WTC11 (cell line): Measurements from ENCODE around the gene TRPM4. TPM values are rescaled to one million over a fixed set of nuclear protein-coding genes. Genes with fewer than 3 reads are reported as not detected.

Experiments used
- CREM ChIP-seq: sonication (generic); formaldehyde crosslinking; IDR thresholded peaks from 2 replicates; pipeline ENCODE4 v1.8.1; 2022; ENCODE audit warnings: mild to moderate bottlenecking, missing genetic modification reagents, moderate library complexity
- E2F4 ChIP-seq: sonication (generic); formaldehyde crosslinking; IDR thresholded peaks from 2 replicates; pipeline ENCODE4 v1.8.1; 2022; ENCODE audit warnings: low read depth, mild to moderate bottlenecking, moderate library complexity, missing genetic modification reagents, borderline replicate concordance
- ELF4 ChIP-seq: sonication (generic); formaldehyde crosslinking; IDR thresholded peaks from 2 replicates; pipeline ENCODE4 v1.8.1; 2022; ENCODE audit warnings: low read depth, mild to moderate bottlenecking, moderate library complexity, missing genetic modification reagents
- GABPB1 ChIP-seq: sonication (generic); formaldehyde crosslinking; IDR thresholded peaks from 2 replicates; pipeline ENCODE4 v1.8.1; 2023; ENCODE audit warnings: mild to moderate bottlenecking, missing genetic modification reagents
- GRHL2 ChIP-seq: fragments of 250-450 bp; sonication (Bioruptor Pico); IDR thresholded peaks from 2 replicates; pipeline ENCODE4 v1.8.0; 2022; ENCODE audit warnings: mild to moderate bottlenecking, moderate library complexity; ENCODE audit not compliant: insufficient replicate concordance, severe bottlenecking
- HMGXB4 ChIP-seq: sonication (generic); formaldehyde crosslinking; IDR thresholded peaks from 2 replicates; pipeline ENCODE4 v1.8.1; 2023; ENCODE audit warnings: mild to moderate bottlenecking, moderate library complexity, missing genetic modification reagents
- JUN ChIP-seq: sonication (generic); formaldehyde crosslinking; IDR thresholded peaks from 2 replicates; pipeline ENCODE4 v1.8.0; 2023; ENCODE audit warnings: mild to moderate bottlenecking, missing genetic modification reagents
- KAT7 ChIP-seq: sonication (generic); formaldehyde crosslinking; IDR thresholded peaks from 2 replicates; pipeline ENCODE4 v1.8.1; 2023; ENCODE audit warnings: missing genetic modification reagents, mild to moderate bottlenecking, borderline replicate concordance
- MAX ChIP-seq: sonication (generic); formaldehyde crosslinking; IDR thresholded peaks from 2 replicates; pipeline ENCODE4 v1.8.0; 2022; ENCODE audit warnings: mild to moderate bottlenecking, missing genetic modification reagents
- MXD4 ChIP-seq: fragments of 250-450 bp; sonication (Bioruptor Pico); IDR thresholded peaks from 2 replicates; pipeline ENCODE4 v1.8.0; 2021; ENCODE audit warnings: mild to moderate bottlenecking, moderate library complexity, borderline replicate concordance
- MYBL2 ChIP-seq: sonication (generic); formaldehyde crosslinking; IDR thresholded peaks from 2 replicates; pipeline ENCODE4 v1.8.1; 2023; ENCODE audit warnings: mild to moderate bottlenecking, moderate library complexity, missing genetic modification reagents
- NFATC4 ChIP-seq: fragments of 250-450 bp; sonication (Bioruptor Pico); IDR thresholded peaks from 2 replicates; pipeline ENCODE4 v1.9.0; 2021; ENCODE audit warnings: mild to moderate bottlenecking
- PRDM15 ChIP-seq: sonication (generic); formaldehyde crosslinking; IDR thresholded peaks from 2 replicates; pipeline ENCODE4 v1.8.0; 2022; ENCODE audit warnings: missing genetic modification reagents
- PREB ChIP-seq: sonication (generic); formaldehyde crosslinking; IDR thresholded peaks from 2 replicates; pipeline ENCODE4 v1.8.1; 2022; ENCODE audit warnings: mild to moderate bottlenecking, missing genetic modification reagents, moderate library complexity, borderline replicate concordance
- RELA ChIP-seq: sonication (generic); formaldehyde crosslinking; IDR thresholded peaks from 2 replicates; pipeline ENCODE4 v1.8.1; 2022; ENCODE audit warnings: missing genetic modification reagents, mild to moderate bottlenecking, borderline replicate concordance
- SMAD3 ChIP-seq: sonication (generic); formaldehyde crosslinking; IDR thresholded peaks from 2 replicates; pipeline ENCODE4 v1.8.0; 2022; ENCODE audit warnings: missing genetic modification reagents, mild to moderate bottlenecking, borderline replicate concordance
- SOX15 ChIP-seq: fragments of 250-450 bp; sonication (Bioruptor Pico); IDR thresholded peaks from 2 replicates; pipeline ENCODE4 v1.9.0; 2021; ENCODE audit warnings: mild to moderate bottlenecking
- TCF7 ChIP-seq: sonication (generic); formaldehyde crosslinking; IDR thresholded peaks from 2 replicates; pipeline ENCODE4 v1.8.0; 2022; ENCODE audit warnings: mild to moderate bottlenecking, low read depth, missing genetic modification reagents, moderate library complexity
- USF1 ChIP-seq: sonication (generic); formaldehyde crosslinking; IDR thresholded peaks from 2 replicates; pipeline ENCODE4 v1.8.0; 2022; ENCODE audit warnings: mild to moderate bottlenecking, missing genetic modification reagents
- ZBTB21 ChIP-seq: sonication (generic); formaldehyde crosslinking; IDR thresholded peaks from 2 replicates; pipeline ENCODE4 v1.8.1; 2023; ENCODE audit warnings: mild to moderate bottlenecking, missing genetic modification reagents, borderline replicate concordance
- ZBTB43 ChIP-seq: sonication (generic); formaldehyde crosslinking; IDR thresholded peaks from 2 replicates; pipeline ENCODE4 v1.8.1; 2023; ENCODE audit warnings: mild to moderate bottlenecking, missing genetic modification reagents
- ZNF121 ChIP-seq: sonication (generic); formaldehyde crosslinking; IDR thresholded peaks from 2 replicates; pipeline ENCODE4 v1.8.0; 2023; ENCODE audit warnings: missing genetic modification reagents
- ZNF219 ChIP-seq: sonication (generic); formaldehyde crosslinking; IDR thresholded peaks from 2 replicates; pipeline ENCODE4 v1.8.0; 2023; ENCODE audit warnings: missing genetic modification reagents, mild to moderate bottlenecking, borderline replicate concordance
- ZNF232 ChIP-seq: sonication (generic); formaldehyde crosslinking; IDR thresholded peaks from 2 replicates; pipeline ENCODE4 v1.8.0; 2022; ENCODE audit warnings: mild to moderate bottlenecking, missing genetic modification reagents
- ZNF317 ChIP-seq: sonication (generic); formaldehyde crosslinking; IDR thresholded peaks from 2 replicates; pipeline ENCODE4 v1.8.1; 2023; ENCODE audit warnings: low read depth, mild to moderate bottlenecking, moderate library complexity, missing genetic modification reagents, borderline replicate concordance
- total RNA-seq: library from RNA; stranded (reverse); gene quantifications from 3 replicates; pipeline ENCODE4 v1.2.3, GENCODE V29; 2021

Gene TRPM4
- total RNA-seq, 1 experiment from 2014 or later: 15.5 TPM

- peak; percentile 89 for TF ChIP-seq TCF7 (CRISPR knock-in tag)
- 0 out of 2 replicates have a peak, but pooled peaks have one; percentile 36 for TF ChIP-seq ELF4 (CRISPR knock-in tag)
- 0 out of 2 replicates have a peak, but pooled peaks have one; percentile 47 for TF ChIP-seq HMGXB4 (CRISPR knock-in tag)
- no peak for TF ChIP-seq SOX15 (CRISPR knock-in tag)
- TF ChIP-seq ZNF317 (CRISPR knock-in tag): 0 out of 2 replicates have a peak, but pooled peaks have one; percentile 17
- TF ChIP-seq MAX (CRISPR knock-in tag): 0 out of 2 replicates have a peak, but pooled peaks have one; percentile 33
- peak; percentile 48; the same call in 1 of the 2 replicates for TF ChIP-seq GABPB1
- TF ChIP-seq GRHL2 (CRISPR knock-in tag): no peak
- TF ChIP-seq ZBTB43: peak; percentile 80; the same call in 1 of the 2 replicates
- 0 out of 2 replicates have a peak, but pooled peaks have one; percentile 46 for TF ChIP-seq CREM
- TF ChIP-seq ZNF219: no peak; the same call in 1 of the 2 replicates
- 0 out of 2 replicates have a peak, but pooled peaks have one; percentile 56 for TF ChIP-seq ZNF232 (CRISPR knock-in tag)
- TF ChIP-seq MYBL2: 0 out of 2 replicates have a peak, but pooled peaks have one; percentile 30
- 0 out of 2 replicates have a peak, but pooled peaks have one; percentile 48 for TF ChIP-seq KAT7 (CRISPR knock-in tag)
- peak; percentile 40; the same call in 1 of the 2 replicates for TF ChIP-seq PREB (CRISPR knock-in tag)
- no peak for TF ChIP-seq MXD4 (CRISPR knock-in tag)
- 0 out of 2 replicates have a peak, but pooled peaks have one; percentile 68 for TF ChIP-seq E2F4 (CRISPR knock-in tag)
- TF ChIP-seq NFATC4: no peak
- TF ChIP-seq JUN (CRISPR knock-in tag): peak; percentile 85; the same call in 1 of the 2 replicates
- TF ChIP-seq PRDM15 (CRISPR knock-in tag): peak; percentile 39; the same call in 1 of the 2 replicates
- no peak for TF ChIP-seq RELA
- TF ChIP-seq ZNF121 (CRISPR knock-in tag): 0 out of 2 replicates have a peak, but pooled peaks have one; percentile 47
- peak; percentile 54; the same call in 1 of the 2 replicates for TF ChIP-seq USF1 (CRISPR knock-in tag)
- TF ChIP-seq ZBTB21 (CRISPR knock-in tag): no peak
- peak; percentile 75; the same call in 1 of the 2 replicates for TF ChIP-seq SMAD3
Measured at GRCh38 chr19:49119411-49120324, 37.9 kb upstream of the TRPM4 start, which contains the start of gene PPFIA3 (continued).
